Central memory CD8-positive, alpha-beta T cell (primary cell): Measurements from ENCODE around the gene TMTC1.

Experiments used
- ATAC-seq: fragments of 150-1000 bp; cut with Tn5 transposase; replicated peaks from 2 replicates; pipeline ENCODE4 v1.10.0; 2022; ENCODE audit warnings: mild to moderate bottlenecking, moderate FRiP score, moderate number of reproducible peaks; ENCODE audit not compliant: poor library complexity, severe bottlenecking; ENCODE audit errors: extremely low read depth
- DNase-seq, 2 donors: peaks; one replicate each; pipeline ENCODE4 v3.0.0; 2021; ENCODE audit warnings: low spot score in 2 of 2
- H3K27ac Mint-ChIP-seq: one replicate; pipeline ENCODE4 v1.8.0; 2022; ENCODE audit warnings: low read depth, mild to moderate bottlenecking, moderate library complexity, mixed read lengths
- H3K27me3 Mint-ChIP-seq: one replicate; pipeline ENCODE4 v1.8.0; 2022; ENCODE audit warnings: mixed read lengths
- H3K36me3 Mint-ChIP-seq: one replicate; pipeline ENCODE4 v1.8.0; 2022; ENCODE audit warnings: mild to moderate bottlenecking, moderate library complexity, mixed read lengths; ENCODE audit not compliant: insufficient read depth
- H3K4me1 Mint-ChIP-seq: one replicate; pipeline ENCODE4 v1.8.0; 2022; ENCODE audit warnings: mixed read lengths
- H3K4me3 Mint-ChIP-seq: one replicate; pipeline ENCODE4 v1.8.0; 2022; ENCODE audit warnings: mild to moderate bottlenecking, moderate library complexity, mixed read lengths
- H3K9me3 Mint-ChIP-seq: one replicate; pipeline ENCODE4 v1.8.0; 2022; ENCODE audit warnings: mixed read lengths

TMTC1 gene

DNA sequence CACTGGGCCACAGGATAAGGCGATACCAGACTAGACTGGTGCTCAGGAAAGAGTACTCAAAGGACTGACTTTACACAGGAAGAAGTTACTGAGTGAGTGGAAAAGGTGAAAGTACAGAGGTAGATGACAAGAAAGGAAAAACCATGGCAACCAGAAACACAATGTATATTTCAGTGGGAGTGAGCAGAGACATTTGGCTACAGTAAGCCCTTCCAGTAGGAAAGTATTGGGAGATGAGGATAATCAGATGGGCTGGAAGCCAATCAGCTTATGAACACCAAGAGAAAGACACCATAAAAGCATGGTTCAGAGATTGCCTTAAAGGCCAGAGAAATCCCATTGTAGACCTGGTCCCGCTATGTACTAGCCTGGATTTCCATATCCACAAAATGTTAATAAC, 51.6 kb downstream of the TMTC1 start:
- Mint-ChIP-seq H3K27me3 (no peaks in the 10 kb centered on the region), H3K9me3 (peaks cover 6% of the 10 kb centered on the region), H3K4me1 (no peaks in the 10 kb centered on the region), H3K36me3 (no peaks in the 10 kb centered on the region), H3K27ac (no peak overlapping the region), H3K4me3 (no peak overlapping the region)
- DNase-seq, result no peak
- no peak for ATAC-seq

DNA sequence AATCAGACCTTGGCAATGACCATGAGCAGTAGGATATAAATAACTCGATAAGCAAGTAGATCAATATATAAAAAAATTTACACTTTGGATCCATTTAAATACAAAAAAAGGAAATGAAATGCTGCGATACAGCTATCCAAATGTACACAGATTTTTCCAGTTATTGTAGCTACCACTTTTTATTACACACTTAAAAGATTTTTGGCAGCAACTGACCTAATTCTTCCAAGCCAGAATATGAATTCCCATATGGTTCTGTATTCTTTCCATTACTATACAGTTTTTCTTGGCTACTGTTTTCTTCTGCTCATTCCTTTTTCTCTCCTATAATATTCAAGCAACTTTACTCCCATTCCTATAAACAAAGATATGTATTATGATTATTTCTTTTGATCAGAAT, 52.2 kb downstream of the TMTC1 start:
- DNase-seq (no peak), ATAC-seq (no peak)
- Mint-ChIP-seq H3K4me3 (no peak overlapping the region), H3K27ac (no peak overlapping the region), H3K36me3 (no peaks in the 10 kb centered on the region), H3K9me3 (peaks cover 6% of the 10 kb centered on the region), H3K27me3 (no peaks in the 10 kb centered on the region), H3K4me1 (no peaks in the 10 kb centered on the region)

DNA sequence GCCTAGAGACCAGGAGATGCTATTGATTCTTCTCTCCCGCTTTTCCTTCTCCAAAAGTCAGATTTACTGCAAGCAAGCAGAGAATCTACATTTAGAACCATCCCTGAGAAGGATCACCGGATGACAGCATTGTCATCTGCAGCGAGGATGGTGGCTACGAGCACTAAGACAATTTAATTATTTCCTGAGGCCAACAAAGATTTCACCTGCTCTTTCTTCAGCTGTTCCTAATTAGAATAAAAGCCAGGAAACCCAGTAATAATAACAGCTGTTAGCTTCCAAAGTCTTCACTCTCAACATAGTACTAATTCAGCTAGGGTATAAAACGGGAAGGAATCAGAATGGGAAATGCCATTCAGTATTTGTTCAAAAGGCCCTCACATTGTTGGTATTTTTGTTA, 53.3 kb downstream of the TMTC1 start:
- Mint-ChIP-seq H3K27ac (no peak overlapping the region), H3K36me3 (no peaks in the 10 kb centered on the region), H3K4me1 (no peaks in the 10 kb centered on the region), H3K4me3 (no peak overlapping the region), H3K9me3 (peaks cover 6% of the 10 kb centered on the region), H3K27me3 (no peaks in the 10 kb centered on the region)
- DNase-seq (no peak), ATAC-seq (no peak)

DNA sequence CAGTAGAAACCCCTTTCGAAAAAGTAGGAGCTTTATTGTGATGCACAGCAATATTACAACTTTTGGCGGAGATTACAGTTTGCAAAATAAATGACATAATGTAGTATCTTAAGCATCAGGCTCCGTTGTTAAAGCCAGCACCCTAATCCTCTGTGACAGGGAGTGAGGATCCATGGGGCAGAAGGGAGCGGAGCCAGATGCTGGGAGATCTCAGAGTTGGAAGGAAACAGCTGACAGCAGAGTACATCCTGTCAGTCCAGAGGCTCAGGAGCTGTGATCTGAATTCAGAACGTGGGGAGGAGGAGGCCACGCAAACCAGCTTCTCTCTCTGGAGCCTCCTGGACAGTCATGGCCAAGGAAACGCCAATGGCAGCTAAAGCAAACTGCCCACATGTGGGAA, 55.7 kb downstream of the TMTC1 start:
- H3K27me3 Mint-ChIP-seq, result no peaks in the 10 kb centered on the region
- H3K27ac Mint-ChIP-seq, result no peak overlapping the region
- no peak overlapping the region for H3K4me3 Mint-ChIP-seq
- peaks cover 6% of the 10 kb centered on the region for H3K9me3 Mint-ChIP-seq
- no peak for ATAC-seq
- no peaks in the 10 kb centered on the region for H3K4me1 Mint-ChIP-seq
- no peaks in the 10 kb centered on the region for H3K36me3 Mint-ChIP-seq
- DNase-seq, result no peak

DNA sequence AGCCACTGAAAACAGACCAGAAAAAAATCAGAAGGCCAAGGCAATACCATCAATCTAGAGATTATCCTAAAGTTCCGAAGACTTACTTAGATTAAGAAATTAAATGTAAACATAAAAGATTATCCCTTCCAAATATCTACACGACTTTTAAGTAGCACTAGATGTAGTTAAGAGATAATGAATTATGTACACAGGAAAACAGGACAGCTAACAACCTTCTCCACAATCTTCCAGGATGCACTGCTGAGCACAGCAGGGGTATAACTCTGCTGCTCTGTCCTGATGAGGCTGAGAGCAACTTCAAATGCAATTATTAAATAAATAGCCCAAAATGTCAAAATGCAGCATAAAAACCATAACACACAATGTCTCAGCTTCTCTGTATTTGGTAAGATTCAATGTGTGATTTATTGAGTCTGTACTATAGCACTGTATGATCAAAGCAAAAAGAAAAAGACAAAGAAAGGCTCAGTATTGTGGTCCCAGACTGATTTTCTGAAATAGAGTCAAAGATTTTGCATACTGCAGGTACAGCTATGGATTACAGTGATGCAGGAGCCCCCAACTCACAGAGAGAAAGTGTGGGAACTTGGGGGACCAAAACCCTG, 56.9 kb downstream of the TMTC1 start:
- no peak for ATAC-seq
- no peaks in the 10 kb centered on the region for H3K4me1 Mint-ChIP-seq
- no peak overlapping the region for H3K4me3 Mint-ChIP-seq
- no peaks in the 10 kb centered on the region for H3K36me3 Mint-ChIP-seq
- H3K27ac Mint-ChIP-seq, result no peak overlapping the region
- no peak for DNase-seq
- H3K27me3 Mint-ChIP-seq, result no peaks in the 10 kb centered on the region
- H3K9me3 Mint-ChIP-seq, result peaks cover 6% of the 10 kb centered on the region

DNA sequence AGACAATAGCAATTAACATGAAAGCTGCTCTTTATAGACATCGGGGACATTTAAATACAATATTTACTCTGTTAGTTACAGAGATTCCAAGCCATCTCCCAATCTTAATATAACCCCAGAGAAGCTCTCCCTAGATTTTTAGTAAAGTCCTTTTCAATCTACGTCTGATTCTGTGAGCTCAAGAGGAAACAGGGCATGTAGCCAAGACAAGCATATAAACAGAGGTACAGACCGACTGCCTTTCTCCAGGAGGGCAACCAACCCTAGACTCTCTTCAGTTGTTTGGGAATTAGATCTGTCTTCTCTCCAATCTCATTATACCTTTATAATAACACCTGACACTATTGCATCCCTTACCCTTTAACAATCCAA, 57.4 kb downstream of the TMTC1 start:
- Mint-ChIP-seq H3K27ac (no peak overlapping the region), H3K4me1 (no peaks in the 10 kb centered on the region), H3K4me3 (no peak overlapping the region), H3K27me3 (no peaks in the 10 kb centered on the region), H3K9me3 (peaks cover 6% of the 10 kb centered on the region), H3K36me3 (no peaks in the 10 kb centered on the region)
- no peak for DNase-seq
- no peak for ATAC-seq

DNA sequence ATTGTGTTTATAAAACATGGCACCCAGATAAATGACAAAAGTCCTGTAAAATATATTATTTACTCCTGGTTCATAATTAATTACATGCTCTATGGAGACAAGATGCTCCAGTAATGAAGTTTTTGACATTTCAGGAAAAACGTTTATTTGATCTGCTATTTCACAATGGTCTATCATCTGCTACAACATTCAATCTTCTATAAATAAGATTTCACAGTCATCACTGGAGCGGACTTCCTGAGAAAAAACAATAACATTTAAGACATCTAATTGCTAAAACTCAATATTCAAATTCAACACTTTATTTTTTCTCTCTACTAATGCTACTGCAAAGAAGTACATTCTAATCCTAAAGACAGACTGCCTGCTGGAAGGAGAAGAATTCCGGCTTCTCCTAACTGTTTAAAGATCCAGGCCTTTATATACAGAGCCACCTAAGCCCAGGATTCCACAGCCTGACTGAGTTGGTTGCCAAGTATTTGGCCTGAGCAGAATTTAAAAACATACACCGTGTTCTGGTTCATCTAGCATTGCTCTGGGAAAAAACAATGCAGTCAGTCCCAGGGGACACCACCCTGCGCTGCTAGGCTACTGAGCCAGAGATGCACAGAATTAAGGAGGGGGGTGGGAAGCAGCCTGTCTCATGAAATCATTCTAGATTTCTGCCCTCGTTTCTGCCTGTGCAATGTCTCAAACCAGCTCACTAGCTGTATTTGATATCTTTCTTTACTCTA, 58.0 kb downstream of the TMTC1 start:
- no peak for DNase-seq
- no peak overlapping the region for H3K4me3 Mint-ChIP-seq
- no peak for ATAC-seq
- no peak overlapping the region for H3K27ac Mint-ChIP-seq
- H3K4me1 Mint-ChIP-seq, result no peaks in the 10 kb centered on the region
- no peaks in the 10 kb centered on the region for H3K36me3 Mint-ChIP-seq
- H3K27me3 Mint-ChIP-seq, result no peaks in the 10 kb centered on the region
- H3K9me3 Mint-ChIP-seq, result peaks cover 6% of the 10 kb centered on the region

DNA sequence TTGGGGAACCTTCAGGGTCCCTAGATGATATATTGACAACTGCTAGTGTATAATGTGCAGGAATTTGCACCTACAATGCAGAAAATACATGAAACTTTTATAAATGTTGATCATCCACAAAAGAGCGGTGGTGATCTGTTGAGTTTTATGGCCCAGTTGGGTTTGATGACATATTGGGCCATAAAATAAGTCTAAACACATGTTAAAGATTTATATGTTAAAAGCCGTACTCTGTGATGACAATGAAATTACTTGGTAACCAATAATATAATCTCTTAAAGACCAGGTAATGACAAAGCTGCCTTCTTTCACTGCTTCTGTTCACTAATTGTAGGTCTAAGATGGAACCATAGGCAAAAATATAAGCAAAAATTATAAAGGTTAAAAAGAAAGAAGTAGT, 61.6 kb downstream of the TMTC1 start:
- no peak overlapping the region for H3K27ac Mint-ChIP-seq
- no peaks in the 10 kb centered on the region for H3K27me3 Mint-ChIP-seq
- no peaks in the 10 kb centered on the region for H3K4me1 Mint-ChIP-seq
- H3K4me3 Mint-ChIP-seq, result no peak overlapping the region
- peaks cover 1% of the 10 kb centered on the region for H3K36me3 Mint-ChIP-seq
- H3K9me3 Mint-ChIP-seq, result no peaks in the 10 kb centered on the region
- no peak for DNase-seq
- ATAC-seq, result no peak

DNA sequence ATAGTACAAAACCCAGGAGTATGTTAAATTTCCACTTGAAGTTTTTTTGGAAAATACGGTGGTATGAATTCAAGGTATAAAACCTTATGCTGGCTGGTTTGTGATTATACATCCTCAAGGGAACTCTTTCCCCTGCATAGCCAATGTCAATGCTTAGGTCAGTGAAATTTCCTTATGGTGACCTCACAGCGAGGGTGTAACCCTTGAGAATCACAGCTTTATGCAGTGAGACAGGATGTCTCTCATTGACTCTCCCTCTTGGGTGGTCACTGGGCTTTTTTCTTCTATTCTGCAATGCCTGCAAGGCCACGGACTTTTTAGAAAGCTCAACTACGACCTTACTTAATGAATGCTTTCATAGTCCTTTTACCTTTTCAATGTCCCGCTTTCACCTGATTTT, 64.4 kb downstream of the TMTC1 start:
- Mint-ChIP-seq H3K27me3 (no peaks in the 10 kb centered on the region), H3K4me3 (no peak overlapping the region)
- ATAC-seq, result no peak

DNA sequence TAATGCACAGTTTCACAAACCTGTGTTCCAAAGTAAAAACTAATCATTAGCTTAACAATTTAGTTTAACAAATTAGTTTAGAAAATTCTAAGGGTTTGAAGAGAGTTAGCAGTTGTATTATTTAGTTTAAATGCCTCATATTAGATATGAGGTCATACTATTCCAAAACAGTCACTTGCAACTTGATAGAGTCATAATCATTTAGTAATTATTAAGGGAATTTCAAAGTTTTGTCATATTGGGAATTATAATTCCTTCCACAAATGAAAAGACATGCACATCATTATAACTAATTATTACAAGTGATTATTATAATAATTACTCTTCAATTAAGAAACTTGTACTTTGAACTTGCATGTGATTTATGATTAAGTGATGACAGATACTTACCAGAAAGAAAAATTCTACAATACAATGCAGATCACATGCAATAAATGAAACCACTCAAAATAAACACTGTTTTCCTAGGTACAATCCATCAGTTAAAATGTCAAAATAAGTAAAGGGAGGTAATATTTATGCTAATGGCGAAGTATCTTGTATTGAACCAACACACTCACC, 66.1 kb downstream of the TMTC1 start:
- Mint-ChIP-seq H3K9me3 (no peaks in the 10 kb centered on the region), H3K27ac (no peak overlapping the region), H3K4me1 (no peaks in the 10 kb centered on the region), H3K27me3 (no peaks in the 10 kb centered on the region), H3K36me3 (peaks cover 1% of the 10 kb centered on the region), H3K4me3 (no peak overlapping the region)
- DNase-seq (no peak), ATAC-seq (no peak)

More for the DNA sequence above, 64.4 kb downstream of the TMTC1 start:
- no peak for DNase-seq
- Mint-ChIP-seq H3K4me1 (no peaks in the 10 kb centered on the region), H3K9me3 (no peaks in the 10 kb centered on the region), H3K36me3 (peaks cover 1% of the 10 kb centered on the region), H3K27ac (no peak overlapping the region)

DNA sequence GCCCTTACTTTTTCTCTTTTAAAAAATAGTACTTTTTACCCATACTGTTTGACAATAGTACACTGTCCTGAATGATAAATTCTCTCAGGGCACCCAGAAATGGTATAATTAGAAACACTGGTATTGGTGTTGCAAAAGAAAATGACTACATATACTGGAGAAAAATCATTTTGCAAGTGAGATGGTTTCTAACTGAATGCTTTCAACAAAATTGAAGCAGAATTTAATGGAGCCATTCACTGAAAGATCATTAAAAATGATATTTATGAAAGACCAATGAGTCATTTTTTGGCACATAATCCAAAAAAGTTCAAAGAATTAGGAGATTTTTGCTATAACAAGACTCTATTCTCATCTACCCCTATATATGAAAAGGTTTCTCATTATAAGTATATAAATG, 68.8 kb downstream of the TMTC1 start:
- Mint-ChIP-seq H3K9me3 (peaks cover 5% of the 10 kb centered on the region), H3K4me3 (no peak overlapping the region), H3K27me3 (peaks cover 8% of the 10 kb centered on the region), H3K36me3 (peaks cover 3% of the 10 kb centered on the region), H3K4me1 (no peaks in the 10 kb centered on the region), H3K27ac (no peak overlapping the region)
- DNase-seq (no peak), ATAC-seq (no peak)

DNA sequence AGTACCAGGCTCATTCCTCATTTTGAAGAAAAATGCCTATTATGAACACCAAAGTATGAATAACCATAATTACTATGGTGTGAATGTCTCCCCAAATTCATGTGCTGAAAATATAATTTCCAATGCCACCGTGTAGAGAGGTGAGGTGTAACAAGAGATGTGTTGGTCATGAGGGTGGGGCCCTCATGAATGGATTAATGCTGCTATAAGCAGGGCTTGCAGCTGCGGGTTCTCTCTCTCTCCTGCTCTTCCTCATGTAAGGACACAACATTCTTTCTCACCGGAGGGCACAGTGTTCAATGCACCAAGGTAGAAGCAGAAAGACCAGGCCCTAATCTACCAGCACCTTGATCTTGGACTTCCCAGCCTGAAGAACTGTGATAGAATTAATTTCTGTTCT, 70.0 kb downstream of the TMTC1 start:
- no peak for ATAC-seq
- Mint-ChIP-seq H3K27me3 (peaks cover 8% of the 10 kb centered on the region), H3K9me3 (peaks cover 5% of the 10 kb centered on the region), H3K27ac (no peak overlapping the region), H3K4me1 (no peaks in the 10 kb centered on the region), H3K4me3 (no peak overlapping the region), H3K36me3 (peaks cover 2% of the 10 kb centered on the region)
- DNase-seq, result no peak

DNA sequence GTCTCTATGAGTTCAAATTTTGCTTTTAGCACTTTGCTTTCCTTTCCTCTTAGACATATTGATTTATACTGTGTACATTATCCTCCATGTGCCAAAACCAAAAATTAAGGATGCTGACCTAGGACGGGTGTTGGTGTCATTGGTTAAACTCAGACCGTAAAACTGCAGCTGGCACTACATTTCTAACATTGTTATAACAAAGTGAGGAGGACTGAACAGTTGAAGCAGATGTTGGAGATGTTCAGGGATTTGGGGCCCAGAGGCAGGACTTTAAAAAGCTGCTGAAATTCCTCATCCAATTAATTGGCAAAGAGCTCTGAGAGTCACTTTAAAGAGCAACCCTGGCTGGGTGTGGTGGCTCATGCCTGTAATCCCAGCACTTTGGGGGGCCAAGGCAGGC, 72.4 kb downstream of the TMTC1 start:
- H3K9me3 Mint-ChIP-seq, result peaks cover 11% of the 10 kb centered on the region
- H3K36me3 Mint-ChIP-seq, result peaks cover 2% of the 10 kb centered on the region
- H3K4me1 Mint-ChIP-seq, result no peaks in the 10 kb centered on the region
- no peak overlapping the region for H3K4me3 Mint-ChIP-seq
- DNase-seq, result no peak
- no peak overlapping the region for H3K27ac Mint-ChIP-seq
- peaks cover 8% of the 10 kb centered on the region for H3K27me3 Mint-ChIP-seq
- ATAC-seq, result no peak
